Nephron (organoid): ENCODE results near the gene MAPK13.
"Not testable (repeated sequence)": the region's sequence is repeated elsewhere in the genome, so short reads cannot be mapped to it uniquely, and the experiment has no call there.

Source experiments
- H3K27ac Mint-ChIP-seq, 3 experiments: 2 replicates each; pipeline ENCODE4 v1.8.0; 2020; ENCODE audit warnings: mixed read lengths in 3 of 3, mild to moderate bottlenecking in 2 of 3, moderate library complexity in 1 of 3
- H3K27me3 Mint-ChIP-seq: 2 replicates; pipeline ENCODE4 v1.8.0; 2021; ENCODE audit warnings: low read depth, mild to moderate bottlenecking, moderate library complexity, mixed read lengths
- H3K36me3 Mint-ChIP-seq: 2 replicates; pipeline ENCODE4 v1.8.0; 2020; ENCODE audit warnings: low read depth, mixed read lengths
- H3K4me1 Mint-ChIP-seq: 2 replicates; pipeline ENCODE4 v1.8.0; 2020; ENCODE audit warnings: mixed read lengths
- H3K4me3 Mint-ChIP-seq, 3 experiments: 2 replicates each; pipeline ENCODE4 v1.8.0; 2020; ENCODE audit warnings: mild to moderate bottlenecking in 3 of 3, mixed read lengths in 3 of 3, moderate library complexity in 2 of 3
- H3K9me3 Mint-ChIP-seq: 2 replicates; pipeline ENCODE4 v1.8.0; 2020; ENCODE audit warnings: mixed read lengths
- CTCF ChIP-seq, 3 experiments: fragments of 200-600 bp; sonication (generic); IDR thresholded peaks; one replicate each; pipeline ENCODE4 v1.5.0; 2021; ENCODE audit warnings: antibody characterized with exemption in 3 of 3; ENCODE audit not compliant: unreplicated experiment in 3 of 3

The MAPK13 gene

GRCh38 chr6:36127462-36128016, 2.8 kb upstream of the MAPK13 start:
- no peak for TF ChIP-seq CTCF (IDR thresholded peaks at IDR 0.05; ENCODE audit: unreplicated experiment in 3 of 3)
- no peaks in the 10 kb centered on the region for H3K9me3 Mint-ChIP-seq
- H3K4me1 Mint-ChIP-seq: peaks cover 23% of the 10 kb centered on the region
- no peaks in the 10 kb centered on the region for H3K36me3 Mint-ChIP-seq
- peaks cover 7% of the 10 kb centered on the region for H3K27me3 Mint-ChIP-seq
- no peak overlapping the region for H3K4me3 Mint-ChIP-seq
- no peak overlapping the region for H3K27ac Mint-ChIP-seq

GRCh38 chr6:36128073-36128472, 2.2 kb upstream of the MAPK13 start:
- Mint-ChIP-seq H3K9me3 (no peaks in the 10 kb centered on the region), H3K36me3 (no peaks in the 10 kb centered on the region), H3K4me3 (no peak overlapping the region), H3K4me1 (peaks cover 29% of the 10 kb centered on the region), H3K27me3 (peaks cover 7% of the 10 kb centered on the region), H3K27ac (no peak overlapping the region)
- no peak for TF ChIP-seq CTCF (IDR thresholded peaks at IDR 0.05; ENCODE audit: unreplicated experiment in 3 of 3)

GRCh38 chr6:36128793-36129192, 1.5 kb upstream of the MAPK13 start:
- Mint-ChIP-seq H3K27me3 (peaks cover 10% of the 10 kb centered on the region), H3K27ac (no peak overlapping the region), H3K4me1 (peaks cover 36% of the 10 kb centered on the region), H3K9me3 (no peaks in the 10 kb centered on the region), H3K36me3 (no peaks in the 10 kb centered on the region), H3K4me3 (peak overlapping the region in 1 of 3 experiments; percentile 47)
- TF ChIP-seq CTCF (IDR thresholded peaks at IDR 0.05; ENCODE audit: unreplicated experiment in 3 of 3): no peak

GRCh38 chr6:36129334-36129733, 979 bp upstream of the MAPK13 start:
- H3K27me3 Mint-ChIP-seq: peaks cover 12% of the 10 kb centered on the region
- not testable (repeated sequence) for H3K36me3 Mint-ChIP-seq, H3K9me3 Mint-ChIP-seq
- peak overlapping the region; percentile 51 to 93 (median 70) for H3K27ac Mint-ChIP-seq
- peaks cover 37% of the 10 kb centered on the region for H3K4me1 Mint-ChIP-seq
- peak overlapping the region; percentile 47 to 58 (median 56) for H3K4me3 Mint-ChIP-seq

GRCh38 chr6:36130667-36131510, 576 bp downstream of the MAPK13 start:
- no peaks in the 10 kb centered on the region for H3K9me3 Mint-ChIP-seq
- peak overlapping the region; percentile 15 to 95 (median 86) for H3K27ac Mint-ChIP-seq
- no peak for TF ChIP-seq CTCF (IDR thresholded peaks at IDR 0.05; ENCODE audit: unreplicated experiment in 3 of 3)
- H3K4me1 Mint-ChIP-seq: peaks cover 37% of the 10 kb centered on the region
- peaks cover 8% of the 10 kb centered on the region for H3K27me3 Mint-ChIP-seq
- H3K36me3 Mint-ChIP-seq: no peaks in the 10 kb centered on the region
- peak overlapping the region; percentile 62 to 76 (median 72) for H3K4me3 Mint-ChIP-seq

- H3K27ac Mint-ChIP-seq: peak overlapping the region; percentile 15 to 95 (median 86)
- no peaks in the 10 kb centered on the region for H3K36me3 Mint-ChIP-seq
- no peaks in the 10 kb centered on the region for H3K9me3 Mint-ChIP-seq
- no peak for TF ChIP-seq CTCF (IDR thresholded peaks at IDR 0.05; ENCODE audit: unreplicated experiment in 3 of 3)
- H3K4me3 Mint-ChIP-seq: peak overlapping the region; percentile 52 to 76 (median 72)
- H3K27me3 Mint-ChIP-seq: peaks cover 8% of the 10 kb centered on the region
- H3K4me1 Mint-ChIP-seq: peaks cover 39% of the 10 kb centered on the region
Measured at GRCh38 chr6:36131511-36132245, 1.4 kb downstream of the MAPK13 start.
